Measurements from ENCODE around the gene HS6ST1. TPM values are rescaled to one million over a fixed set of nuclear protein-coding genes. Genes with fewer than 3 reads are reported as not detected.

HS6ST1 gene
- total RNA-seq, 1 experiment from 2014 or later, result 21.5 TPM

- Histone ChIP-seq H3K9me2 (replicated peaks; ENCODE audit: low read length) (no peaks in the 10 kb centered on the region), H3K9me3 (ENCODE audit: low read length) (no peaks in the 10 kb centered on the region), H2AFZ (ENCODE audit: low read length) (no peak overlapping the region), H4K20me1 (ENCODE audit: low read length) (no peaks in the 10 kb centered on the region; the same call in 1 of the 2 replicates), H3K4me1 (ENCODE audit: insufficient read depth, low read length) (peaks cover 11% of the 10 kb centered on the region), H3K27ac (ENCODE audit: low read length) (no peak overlapping the region), H3K27me3 (ENCODE audit: low read length) (no peaks in the 10 kb centered on the region), H3K79me2 (ENCODE audit: low read length) (peaks cover 25% of the 10 kb centered on the region), H3K4me3 (ENCODE audit: low read length) (no peak overlapping the region), H3K4me2 (ENCODE audit: low read length) (no peak overlapping the region), H3F3A (ENCODE audit: low read length, unreplicated experiment) (no peaks in the 10 kb centered on the region), H3K9ac (ENCODE audit: low read length) (no peak overlapping the region), H3K36me3 (ENCODE audit: low read depth, low read length) (no peaks in the 10 kb centered on the region)
- ATAC-seq (no peak), DNase-seq (no peak)
- no peak for TF ChIP-seq CTCF (conservative IDR thresholded peaks at IDR 0.05; ENCODE audit: low read depth, low read length)
- no peak for TF ChIP-seq EZH2phosphoT487 (IDR thresholded peaks at IDR 0.05; ENCODE audit: borderline replicate concordance, low read length)
- TF ChIP-seq EZH2 (IDR thresholded peaks at IDR 0.05; ENCODE audit: low read length, unreplicated experiment), result no peak
- POLR2A ChIA-PET (ENCODE audit: unreplicated experiment), result no interaction called here
- BruUV-seq (replicated peaks), result no TSS peak
- intact Hi-C loops (cut with micrococcal nuclease), result loop anchor here (10.0 kb wide), 2 partner anchors 66 to 236 kb away; no protein-coding TSS in a partner anchor
- CTCF ChIA-PET, result no interaction called here
Observed at GRCh38 chr2:128300151-128301020, 18.3 kb downstream of the HS6ST1 start.

GRCh38 chr2:128299628-128300027 lies 19.0 kb downstream of the HS6ST1 start:
- no TSS peak for BruUV-seq (replicated peaks)
- Histone ChIP-seq H4K20me1 (ENCODE audit: low read length) (no peaks in the 10 kb centered on the region; the same call in 1 of the 2 replicates), H3K9ac (ENCODE audit: low read length) (no peak overlapping the region), H3K36me3 (ENCODE audit: low read depth, low read length) (no peaks in the 10 kb centered on the region), H3K9me3 (ENCODE audit: low read length) (no peaks in the 10 kb centered on the region), H3K27ac (ENCODE audit: low read length) (no peak overlapping the region), H3K9me2 (replicated peaks; ENCODE audit: low read length) (no peaks in the 10 kb centered on the region), H3K79me2 (ENCODE audit: low read length) (peaks cover 24% of the 10 kb centered on the region), H3K4me2 (ENCODE audit: low read length) (no peak overlapping the region), H2AFZ (ENCODE audit: low read length) (no peak overlapping the region), H3K4me3 (ENCODE audit: low read length) (no peak overlapping the region), H3K4me1 (ENCODE audit: insufficient read depth, low read length) (peaks cover 3% of the 10 kb centered on the region), H3K27me3 (ENCODE audit: low read length) (no peaks in the 10 kb centered on the region), H3F3A (ENCODE audit: low read length, unreplicated experiment) (no peaks in the 10 kb centered on the region)
- ATAC-seq, result no peak
- POLR2A ChIA-PET (ENCODE audit: unreplicated experiment), result no interaction called here
- DNase-seq, result no peak
- intact Hi-C loops (cut with micrococcal nuclease), result loop anchor here (10.0 kb wide), 2 partner anchors 65 to 235 kb away; no protein-coding TSS in a partner anchor
- CTCF ChIA-PET, result no interaction called here
- TF ChIP-seq EZH2phosphoT487 (IDR thresholded peaks at IDR 0.05; ENCODE audit: borderline replicate concordance, low read length) (no peak), CTCF (conservative IDR thresholded peaks at IDR 0.05; ENCODE audit: low read depth, low read length) (no peak), EZH2 (IDR thresholded peaks at IDR 0.05; ENCODE audit: low read length, unreplicated experiment) (no peak)

All from PC-3 (cell line).